Astrocyte (in vitro differentiated cells and primary cell): ENCODE results near the gene PLIN5.

Experiments used
- CTCF ChIP-seq: IDR thresholded peaks from 2 replicates; pipeline ENCODE4 v1.5.1; 2011; ENCODE audit warnings: low read depth, mild to moderate bottlenecking, inconsistent platforms, low read length, moderate library complexity; ENCODE audit not compliant: insufficient read depth
- EZH2 ChIP-seq: IDR thresholded peaks from 2 replicates; pipeline ENCODE4 v1.6.1; 2012; ENCODE audit warnings: mild to moderate bottlenecking, low read length, inconsistent platforms; ENCODE audit not compliant: insufficient read depth

GRCh38 chr19:4576016-4576933, 41.3 kb upstream of the PLIN5 start:
- TF ChIP-seq CTCF, result peak; percentile 48
- TF ChIP-seq EZH2, result peak; percentile 39
